ENCODE results near the gene GRB2. TPM values are rescaled to one million over a fixed set of nuclear protein-coding genes. Genes with fewer than 3 reads are reported as not detected.
"Not testable (repeated sequence)": the region's sequence is repeated elsewhere in the genome, so short reads cannot be mapped to it uniquely, and the experiment has no call there.

Gene GRB2
- total RNA-seq, 1 donor from 2014 or later, result 138 TPM

DNA sequence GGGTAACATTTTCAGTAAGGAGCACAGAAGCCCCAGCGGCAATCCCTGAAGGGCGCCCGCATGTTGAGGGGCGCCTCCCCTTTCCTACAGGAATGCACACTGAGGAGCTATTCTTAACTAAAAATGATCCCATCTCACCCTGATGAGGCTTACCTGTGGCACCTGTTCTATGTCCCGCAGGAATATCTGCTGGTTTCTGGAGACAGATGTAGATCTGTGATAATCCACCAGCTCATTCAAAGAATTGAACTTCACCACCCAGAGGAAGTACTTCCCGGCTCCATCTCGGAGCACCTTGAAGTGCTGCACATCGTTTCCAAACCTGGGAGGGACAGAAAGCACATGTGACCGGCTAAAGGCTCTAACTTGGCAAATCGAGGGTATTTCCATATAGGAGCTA lies 84.0 kb downstream of the GRB2 start:
- DNase-seq (ENCODE audit: low read depth), result no peak

DNA sequence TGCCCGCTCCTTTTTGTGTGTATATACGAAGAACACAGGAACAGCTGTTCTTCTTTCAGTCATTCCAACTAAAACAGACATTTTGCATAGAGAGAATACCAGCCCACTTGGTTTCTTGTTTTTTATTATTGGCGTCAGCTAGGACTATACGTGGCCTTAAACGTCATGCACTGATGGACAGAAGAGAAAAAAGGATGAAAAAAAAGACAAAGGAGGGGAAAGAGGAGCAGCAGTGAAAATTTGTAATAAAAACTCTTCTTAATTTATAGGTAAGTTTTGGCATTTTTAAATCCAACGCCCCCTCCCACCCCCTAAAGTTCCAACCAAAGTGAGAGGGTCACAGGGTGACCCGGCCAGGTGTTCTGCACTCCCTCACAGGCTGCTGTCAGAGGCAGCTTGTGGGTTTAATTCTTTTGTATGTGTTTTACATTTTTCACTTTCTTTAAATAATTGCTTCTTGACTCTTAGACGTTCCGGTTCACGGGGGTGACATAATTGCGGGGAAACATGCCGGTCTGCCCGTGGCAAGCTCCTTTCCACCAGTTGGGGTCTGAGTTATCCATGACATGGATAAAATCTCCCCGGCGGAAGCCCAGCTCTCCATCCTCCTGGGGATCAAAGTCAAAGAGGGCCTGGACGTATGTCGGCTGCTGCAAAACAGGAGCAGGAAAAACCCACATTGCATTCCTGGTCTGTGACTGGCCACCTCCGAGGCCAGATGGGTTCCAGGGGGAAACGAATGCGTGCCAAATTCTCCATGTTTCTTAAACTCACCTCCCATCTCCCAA lies 85.4 kb downstream of the GRB2 start:
- DNase-seq (ENCODE audit: low read depth), result peak; percentile 45

GRCh38 chr17:75318615-75319222 lies 86.8 kb downstream of the GRB2 start:
- DNase-seq (ENCODE audit: low read depth), result no peak

- no peak for DNase-seq (ENCODE audit: low read depth)
These were observed 87.3 kb downstream of the GRB2 start for GRCh38 chr17:75318211-75318610.

DNA sequence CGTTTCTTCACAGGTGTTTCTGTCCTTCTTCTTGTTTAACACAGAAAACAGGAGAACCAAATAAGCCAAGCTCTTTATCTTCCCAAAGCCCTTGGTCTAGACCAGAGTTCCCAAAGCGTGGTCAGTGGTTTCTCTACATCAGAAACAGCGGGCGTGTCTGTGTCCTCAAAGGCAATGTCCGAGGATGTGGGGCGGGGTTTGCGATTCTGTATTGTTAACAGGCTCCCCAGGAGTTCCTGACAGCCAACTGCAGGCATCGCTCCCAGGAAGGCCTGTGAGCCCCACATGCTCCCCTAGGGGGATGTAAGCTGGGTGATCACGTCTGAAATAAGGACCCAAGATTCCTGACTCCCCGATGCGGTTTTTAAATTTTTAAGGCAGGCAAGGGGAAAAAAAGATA lies 87.8 kb downstream of the GRB2 start:
- peak; percentile 80 for DNase-seq (ENCODE audit: low read depth)

DNA sequence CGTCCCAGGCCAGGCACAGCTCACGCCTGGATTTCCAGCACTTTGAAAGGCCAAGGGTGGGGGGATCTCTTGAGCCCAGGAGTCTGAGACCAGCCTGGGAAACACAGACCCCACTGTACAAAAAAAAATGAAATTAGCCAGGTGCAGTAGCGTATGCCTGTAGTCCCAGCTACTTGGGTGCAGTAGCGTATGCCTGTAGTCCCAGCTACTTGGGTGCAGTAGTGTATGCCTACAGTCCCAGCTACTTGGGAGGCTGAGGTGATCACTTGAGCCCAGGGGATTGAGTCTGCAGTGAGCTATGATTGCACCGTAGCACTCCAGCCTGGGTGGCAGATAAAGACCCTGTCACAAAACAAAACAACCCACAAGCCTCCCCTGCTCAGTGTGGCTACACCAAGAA lies 89.2 kb downstream of the GRB2 start:
- no peak for DNase-seq (ENCODE audit: low read depth)

GRCh38 chr17:75315541-75316243 lies 89.8 kb downstream of the GRB2 start:
- no peak for DNase-seq (ENCODE audit: low read depth)

DNA sequence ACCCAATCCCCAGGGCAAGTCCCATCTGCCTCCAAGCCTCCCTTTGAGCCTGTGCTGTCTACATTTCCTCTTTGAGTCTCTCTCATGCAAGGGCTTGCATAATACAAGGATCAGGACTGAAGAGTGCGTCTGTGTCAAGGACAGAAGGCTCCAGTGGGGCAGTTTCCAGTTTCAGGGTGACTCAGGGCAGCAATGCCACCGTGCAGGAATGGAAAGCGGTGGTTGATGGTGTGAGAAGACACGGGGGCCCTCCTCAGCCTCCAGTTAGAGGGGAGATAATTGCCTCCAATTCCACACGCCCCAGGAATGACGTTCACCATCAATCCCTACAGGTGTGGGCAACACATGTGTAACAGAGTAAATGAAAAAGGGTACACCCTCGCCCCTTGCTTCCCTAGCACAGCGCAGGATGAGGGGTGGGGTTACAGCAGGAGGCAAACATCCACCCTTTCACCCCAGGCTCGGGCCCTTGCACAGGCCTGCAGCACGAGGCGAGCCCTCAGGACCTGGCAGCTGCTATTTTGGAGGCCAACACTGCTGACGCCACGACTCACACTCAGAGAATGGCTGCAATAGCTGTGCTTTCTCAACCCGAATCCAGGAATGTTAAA lies 91.4 kb downstream of the GRB2 start:
- peak; percentile 37 for DNase-seq (ENCODE audit: low read depth)

DNA sequence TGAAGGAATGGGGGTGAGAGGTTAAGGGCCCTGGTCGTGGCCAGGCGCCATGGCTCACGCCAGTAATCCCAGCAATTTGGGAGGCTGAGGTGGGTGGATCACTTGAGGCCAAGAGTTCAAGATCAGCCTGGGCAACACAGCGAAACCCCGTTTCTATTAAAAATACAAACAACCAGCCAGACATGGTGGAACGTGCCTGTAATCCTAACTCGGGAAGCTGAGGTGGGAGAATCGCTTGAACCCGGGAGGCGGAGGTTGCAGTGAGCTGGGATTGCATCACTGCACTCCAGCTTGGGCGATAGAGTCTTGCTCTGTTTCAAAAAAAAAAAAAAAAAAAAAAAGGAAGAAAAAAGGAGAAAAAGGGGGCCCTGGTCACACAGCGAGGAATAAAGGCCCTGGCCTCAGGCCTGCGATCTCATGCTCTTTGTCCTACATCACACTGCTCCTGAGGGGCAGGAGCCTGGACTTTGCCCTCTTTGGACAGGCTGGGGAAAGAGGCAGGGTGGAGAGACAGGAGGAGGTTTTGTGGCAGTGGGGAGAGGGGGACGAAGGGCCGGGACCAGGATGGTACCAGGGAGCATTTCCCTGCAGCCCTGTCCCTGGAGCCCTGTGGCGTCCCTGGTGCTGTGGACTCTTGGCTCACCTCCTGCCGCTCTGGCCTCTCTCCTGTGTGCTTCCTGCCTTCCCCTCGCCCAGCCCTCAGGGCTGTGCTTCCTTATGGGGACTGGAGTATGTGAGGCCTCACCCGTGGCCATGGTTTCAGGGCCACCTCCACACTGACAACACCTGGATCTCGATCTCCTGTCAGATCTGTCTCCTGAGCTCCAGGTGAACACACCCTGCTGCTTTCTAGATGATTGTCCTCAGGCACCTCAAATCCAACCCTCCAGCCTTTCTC lies 96.5 kb downstream of the GRB2 start:
- no peak for DNase-seq (ENCODE audit: low read depth)

DNA sequence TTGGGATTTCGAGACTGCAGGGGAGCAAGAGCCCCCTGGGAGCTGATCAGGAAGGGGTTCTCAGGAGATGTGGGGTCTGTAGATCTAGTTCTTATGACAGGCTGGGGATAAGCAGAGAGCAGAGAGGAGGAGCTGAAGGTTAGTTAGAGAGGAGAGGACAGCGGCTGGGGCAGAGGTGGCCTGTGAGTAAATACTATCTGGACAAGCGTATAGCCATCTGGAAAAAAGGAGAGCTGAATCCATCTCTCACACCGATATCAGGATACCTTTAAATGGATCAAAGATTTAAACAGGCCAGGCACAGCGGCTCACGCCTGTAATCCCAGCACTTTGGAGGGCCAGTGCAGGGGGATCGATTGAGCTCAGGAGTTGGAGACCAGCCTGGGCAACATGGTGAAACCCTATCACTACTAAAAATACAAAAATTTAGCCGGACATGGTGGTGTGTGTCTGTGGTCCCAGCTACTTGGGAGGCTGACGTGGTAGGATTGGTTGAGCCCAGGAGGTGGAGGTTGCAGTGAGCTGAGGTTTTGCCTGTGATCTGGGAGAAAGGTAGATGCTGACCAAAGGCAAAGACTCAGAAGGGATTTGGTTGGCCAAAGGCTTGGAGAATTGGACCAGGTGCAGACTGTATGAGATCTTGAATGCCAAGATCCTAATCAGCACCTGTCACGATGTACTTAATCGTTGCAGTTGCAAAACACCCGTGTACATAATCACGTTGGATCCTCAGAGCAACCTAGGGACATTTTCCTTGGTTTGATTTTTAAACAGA lies 97.3 kb downstream of the GRB2 start:
- no peak for DNase-seq (ENCODE audit: low read depth)

GRCh38 chr17:75301502-75302206 lies 103.8 kb downstream of the GRB2 start:
- DNase-seq (ENCODE audit: low read depth), result no peak

- no peak for DNase-seq (ENCODE audit: low read depth)
These were observed 104.4 kb downstream of the GRB2 start for GRCh38 chr17:75301049-75301448.

GRCh38 chr17:75300280-75300679 lies 105.2 kb downstream of the GRB2 start:
- no peak for DNase-seq (ENCODE audit: low read depth)

DNA sequence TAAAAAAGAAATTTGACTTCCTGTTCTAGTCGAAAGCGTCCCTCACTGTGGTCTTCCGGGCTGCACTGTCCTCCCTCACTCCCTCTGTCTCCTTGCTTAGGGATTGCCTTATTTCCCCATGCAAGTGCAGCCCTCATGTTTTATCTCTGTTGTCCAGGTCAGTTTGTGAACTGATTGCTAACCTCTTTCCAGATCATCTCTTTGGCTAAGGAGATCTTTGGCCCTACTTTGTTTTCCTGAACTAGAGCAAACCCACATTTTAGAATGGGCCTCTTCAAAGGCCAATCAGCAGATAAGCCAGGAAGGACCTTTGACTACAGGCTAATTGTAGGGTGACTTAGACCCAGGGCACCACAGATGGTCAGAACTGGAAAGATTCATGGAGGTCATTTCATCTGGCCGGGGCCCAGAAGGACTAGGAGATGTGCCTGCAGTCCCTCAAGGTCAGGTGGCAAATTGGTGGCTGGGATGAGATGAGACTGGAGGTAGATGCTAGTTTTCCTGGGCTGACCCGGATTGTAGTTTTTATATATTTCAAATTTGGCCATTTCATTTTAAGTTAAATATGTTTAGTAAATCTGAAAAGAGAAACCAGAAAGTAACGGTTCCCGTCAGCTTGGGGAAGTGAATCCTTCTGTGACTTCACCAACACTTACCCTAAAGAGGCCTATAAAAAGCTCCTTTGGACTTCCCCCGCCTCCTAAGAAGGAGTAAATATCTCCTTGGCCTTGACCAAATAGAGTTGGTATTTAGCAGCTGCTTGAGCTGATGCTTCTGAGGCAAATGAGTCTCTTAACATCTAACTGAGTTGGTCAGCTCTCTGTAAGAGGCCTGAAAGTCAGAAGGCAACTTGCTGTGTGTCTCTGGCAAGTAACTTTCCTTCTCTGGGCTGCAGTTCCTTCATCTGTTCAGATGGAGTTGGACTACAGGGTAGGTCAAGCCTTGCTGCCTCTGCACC lies 110.0 kb downstream of the GRB2 start:
- DNase-seq (ENCODE audit: low read depth), result no peak

GRCh38 chr17:75292810-75293448 lies 112.5 kb downstream of the GRB2 start:
- not testable (repeated sequence) for DNase-seq (ENCODE audit: low read depth)

GRCh38 chr17:75289832-75290337 lies 115.6 kb downstream of the GRB2 start:
- peak; percentile 65 for DNase-seq (ENCODE audit: low read depth)

DNA sequence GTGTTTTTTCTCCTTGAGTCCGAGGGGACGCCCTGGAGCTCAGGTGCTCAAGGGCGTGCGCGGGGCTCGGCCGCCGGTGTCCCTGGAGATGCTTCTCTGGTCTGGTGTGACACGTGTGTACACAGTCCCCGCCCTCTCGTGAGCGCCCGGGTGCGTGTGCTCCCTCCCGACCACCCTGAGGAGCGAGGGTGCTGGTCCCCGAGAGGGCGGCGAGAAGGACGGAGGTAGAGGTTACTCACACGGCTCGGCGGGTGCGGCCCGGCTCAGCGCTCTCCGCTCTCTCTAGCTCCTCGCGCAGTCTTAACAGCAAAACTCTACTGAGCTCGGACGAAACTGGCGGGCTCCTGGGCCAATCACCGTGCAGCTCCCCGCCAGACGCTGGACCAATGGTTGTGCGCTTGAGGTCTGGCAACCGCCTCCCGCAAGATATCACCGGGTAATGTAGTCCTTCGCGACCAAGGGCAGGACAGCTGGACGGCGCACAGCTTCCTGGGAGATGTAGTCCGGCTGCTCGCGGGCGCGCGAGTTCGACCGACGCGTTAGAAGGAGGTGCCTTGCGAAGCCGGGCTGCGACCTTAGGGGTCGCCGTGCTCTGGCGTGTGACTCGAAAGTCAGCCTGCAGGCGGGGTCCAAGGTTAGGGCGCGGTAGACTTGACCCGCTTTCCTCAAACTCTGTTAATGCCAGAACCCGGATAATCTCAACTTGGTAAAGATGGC lies 116.2 kb downstream of the GRB2 start, which contains the start of gene SLC25A19:
Gene SLC25A19 (minus strand): TSS at position 319 of the 717 bp plus-strand sequence. CDS start 2,669 bp downstream, outside the sequence.
- DNase-seq (ENCODE audit: low read depth), result peak; percentile 99

Measured in myocyte (in vitro differentiated cells).